HepG2 (cell line): ENCODE results near the gene TUBA4B. TPM values are rescaled to one million over a fixed set of nuclear protein-coding genes. Genes with fewer than 3 reads are reported as not detected.

Source experiments
- ATRX ChIP-seq: sonication (generic); formaldehyde crosslinking; IDR thresholded peaks from 2 replicates; pipeline ENCODE4 v1.4.0; 2020; ENCODE audit warnings: missing genetic modification reagents, borderline replicate concordance
- HNRNPLL ChIP-seq: fragments of 200-400 bp; formaldehyde crosslinking; IDR thresholded peaks from 2 replicates; pipeline ENCODE4 v1.6.1; 2017; ENCODE audit warnings: mild to moderate bottlenecking, low read depth, low read length; ENCODE audit not compliant: poor library complexity, severe bottlenecking
- HOXA9 ChIP-seq: sonication (generic); formaldehyde crosslinking; IDR thresholded peaks from 2 replicates; pipeline ENCODE4 v1.8.1; 2022; ENCODE audit warnings: missing genetic modification reagents, mild to moderate bottlenecking, moderate library complexity, borderline replicate concordance
- SETDB1 ChIP-seq: sonication (generic); formaldehyde crosslinking; IDR thresholded peaks from 2 replicates; pipeline ENCODE4 v1.5.1; 2020; ENCODE audit warnings: missing genetic modification reagents, mild to moderate bottlenecking, borderline replicate concordance
- SMAD3 ChIP-seq: sonication (generic); formaldehyde crosslinking; IDR thresholded peaks from 2 replicates; pipeline ENCODE4 v1.4.0; 2020; ENCODE audit warnings: missing genetic modification reagents
- ZC3H13 ChIP-seq: sonication (generic); formaldehyde crosslinking; IDR thresholded peaks from 2 replicates; pipeline ENCODE4 v1.8.1; 2023; ENCODE audit warnings: mild to moderate bottlenecking, missing genetic modification reagents, moderate library complexity
- ZNF510 ChIP-seq: sonication (generic); formaldehyde crosslinking; IDR thresholded peaks from 2 replicates; pipeline ENCODE4 v1.4.0; 2020; ENCODE audit warnings: low read depth, mild to moderate bottlenecking, missing genetic modification reagents
- polyA plus RNA-seq, 8 experiments: library from polyadenylated mRNA; depleted of rRNA in 3 of 8; stranded (reverse) in 7 of 8; unstranded in 1 of 8; fragments of >200 nt; fragmentation: Illumina TruSeq in 4 of 8; extraction: Trizol in 4 of 8; gene quantifications; 2 replicates each; pipeline versions ENCODE4 v1.2.1 to v1.2.3, GENCODE V29; 2011 to 2016; ENCODE audit warnings: low read depth in 4 of 8, missing spikeins in 1 of 8, mixed read lengths in 1 of 8; ENCODE audit not compliant: insufficient read depth in 1 of 8
- total RNA-seq, 5 experiments: library from RNA; depleted of rRNA; stranded (reverse); fragments of >200 nt; fragmentation: Illumina TruSeq; extraction: Trizol; gene quantifications; 2 replicates each; pipeline ENCODE4 v1.2.3, GENCODE V29; 2016; ENCODE audit warnings: low read depth in 1 of 5
- TF ChIP-seq, protein P1 (sequence below), 2 experiments: fragments of 450-650 bp in 1 of 2; sonication (generic) in 1 of 2; formaldehyde crosslinking in 1 of 2; IDR thresholded peaks; 2 replicates each; pipeline versions ENCODE4 v1.6.1 to v1.8.0; 2016 to 2022; ENCODE audit warnings: antibody characterized with exemption in 1 of 2, mild to moderate bottlenecking in 1 of 2, missing genetic modification reagents in 1 of 2
- TF ChIP-seq, protein P2 (sequence below): sonication (generic); formaldehyde crosslinking; conservative IDR thresholded peaks from 2 replicates; pipeline ENCODE4 v1.8.0; 2022; ENCODE audit warnings: mild to moderate bottlenecking, moderate library complexity, missing genetic modification reagents
- TF ChIP-seq, protein P3 (sequence below): sonication (generic); formaldehyde crosslinking; IDR thresholded peaks from 2 replicates; pipeline ENCODE4 v1.5.0; 2020; ENCODE audit warnings: missing genetic modification reagents, mild to moderate bottlenecking, borderline replicate concordance

Gene TUBA4B
- total and polyA plus RNA-seq, 2 of the 13 experiments (the other 11 are each of a cell fraction or from before 2014, with no cell fraction given): 0.18 to 0.22 TPM

DNA sequence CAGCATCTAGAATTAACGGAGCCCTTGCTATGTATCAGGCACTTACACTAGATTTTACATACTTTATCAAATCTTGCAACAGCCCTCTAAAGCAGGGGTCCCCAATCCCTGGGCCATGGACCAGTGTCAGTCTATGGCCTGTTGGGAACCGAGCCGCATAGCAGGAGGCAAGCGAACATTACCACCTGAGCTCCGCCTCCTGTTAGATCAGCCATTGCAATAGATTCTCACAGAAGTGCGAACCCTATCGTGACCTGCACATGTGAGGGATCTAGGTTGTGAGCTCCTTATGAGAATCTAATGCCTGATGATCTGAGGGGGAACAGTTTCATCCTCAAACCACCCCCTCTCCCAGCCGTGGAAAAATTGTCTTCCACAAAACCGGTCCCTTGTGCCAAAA lies 39.6 kb downstream of the TUBA4B start (continued):
- TF ChIP-seq, protein P1, sequence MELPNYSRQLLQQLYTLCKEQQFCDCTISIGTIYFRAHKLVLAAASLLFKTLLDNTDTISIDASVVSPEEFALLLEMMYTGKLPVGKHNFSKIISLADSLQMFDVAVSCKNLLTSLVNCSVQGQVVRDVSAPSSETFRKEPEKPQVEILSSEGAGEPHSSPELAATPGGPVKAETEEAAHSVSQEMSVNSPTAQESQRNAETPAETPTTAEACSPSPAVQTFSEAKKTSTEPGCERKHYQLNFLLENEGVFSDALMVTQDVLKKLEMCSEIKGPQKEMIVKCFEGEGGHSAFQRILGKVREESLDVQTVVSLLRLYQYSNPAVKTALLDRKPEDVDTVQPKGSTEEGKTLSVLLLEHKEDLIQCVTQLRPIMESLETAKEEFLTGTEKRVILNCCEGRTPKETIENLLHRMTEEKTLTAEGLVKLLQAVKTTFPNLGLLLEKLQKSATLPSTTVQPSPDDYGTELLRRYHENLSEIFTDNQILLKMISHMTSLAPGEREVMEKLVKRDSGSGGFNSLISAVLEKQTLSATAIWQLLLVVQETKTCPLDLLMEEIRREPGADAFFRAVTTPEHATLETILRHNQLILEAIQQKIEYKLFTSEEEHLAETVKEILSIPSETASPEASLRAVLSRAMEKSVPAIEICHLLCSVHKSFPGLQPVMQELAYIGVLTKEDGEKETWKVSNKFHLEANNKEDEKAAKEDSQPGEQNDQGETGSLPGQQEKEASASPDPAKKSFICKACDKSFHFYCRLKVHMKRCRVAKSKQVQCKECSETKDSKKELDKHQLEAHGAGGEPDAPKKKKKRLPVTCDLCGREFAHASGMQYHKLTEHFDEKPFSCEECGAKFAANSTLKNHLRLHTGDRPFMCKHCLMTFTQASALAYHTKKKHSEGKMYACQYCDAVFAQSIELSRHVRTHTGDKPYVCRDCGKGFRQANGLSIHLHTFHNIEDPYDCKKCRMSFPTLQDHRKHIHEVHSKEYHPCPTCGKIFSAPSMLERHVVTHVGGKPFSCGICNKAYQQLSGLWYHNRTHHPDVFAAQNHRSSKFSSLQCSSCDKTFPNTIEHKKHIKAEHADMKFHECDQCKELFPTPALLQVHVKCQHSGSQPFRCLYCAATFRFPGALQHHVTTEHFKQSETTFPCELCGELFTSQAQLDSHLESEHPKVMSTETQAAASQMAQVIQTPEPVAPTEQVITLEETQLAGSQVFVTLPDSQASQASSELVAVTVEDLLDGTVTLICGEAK (IDR thresholded peaks at IDR 0.05): no peak
- TF ChIP-seq, protein P1 (CRISPR knock-in tag; IDR thresholded peaks at IDR 0.05): no peak
- TF ChIP-seq ZC3H13 (CRISPR knock-in tag) (no peak), HOXA9 (no peak), ATRX (CRISPR knock-in tag) (no peak), SMAD3 (no peak), HNRNPLL (no peak), SETDB1 (no peak), ZNF510 (no peak)
- TF ChIP-seq, protein P2, sequence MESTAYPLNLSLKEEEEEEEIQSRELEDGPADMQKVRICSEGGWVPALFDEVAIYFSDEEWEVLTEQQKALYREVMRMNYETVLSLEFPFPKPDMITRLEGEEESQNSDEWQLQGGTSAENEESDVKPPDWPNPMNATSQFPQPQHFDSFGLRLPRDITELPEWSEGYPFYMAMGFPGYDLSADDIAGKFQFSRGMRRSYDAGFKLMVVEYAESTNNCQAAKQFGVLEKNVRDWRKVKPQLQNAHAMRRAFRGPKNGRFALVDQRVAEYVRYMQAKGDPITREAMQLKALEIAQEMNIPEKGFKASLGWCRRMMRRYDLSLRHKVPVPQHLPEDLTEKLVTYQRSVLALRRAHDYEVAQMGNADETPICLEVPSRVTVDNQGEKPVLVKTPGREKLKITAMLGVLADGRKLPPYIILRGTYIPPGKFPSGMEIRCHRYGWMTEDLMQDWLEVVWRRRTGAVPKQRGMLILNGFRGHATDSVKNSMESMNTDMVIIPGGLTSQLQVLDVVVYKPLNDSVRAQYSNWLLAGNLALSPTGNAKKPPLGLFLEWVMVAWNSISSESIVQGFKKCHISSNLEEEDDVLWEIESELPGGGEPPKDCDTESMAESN (CRISPR knock-in tag): no peak
- TF ChIP-seq, protein P3, sequence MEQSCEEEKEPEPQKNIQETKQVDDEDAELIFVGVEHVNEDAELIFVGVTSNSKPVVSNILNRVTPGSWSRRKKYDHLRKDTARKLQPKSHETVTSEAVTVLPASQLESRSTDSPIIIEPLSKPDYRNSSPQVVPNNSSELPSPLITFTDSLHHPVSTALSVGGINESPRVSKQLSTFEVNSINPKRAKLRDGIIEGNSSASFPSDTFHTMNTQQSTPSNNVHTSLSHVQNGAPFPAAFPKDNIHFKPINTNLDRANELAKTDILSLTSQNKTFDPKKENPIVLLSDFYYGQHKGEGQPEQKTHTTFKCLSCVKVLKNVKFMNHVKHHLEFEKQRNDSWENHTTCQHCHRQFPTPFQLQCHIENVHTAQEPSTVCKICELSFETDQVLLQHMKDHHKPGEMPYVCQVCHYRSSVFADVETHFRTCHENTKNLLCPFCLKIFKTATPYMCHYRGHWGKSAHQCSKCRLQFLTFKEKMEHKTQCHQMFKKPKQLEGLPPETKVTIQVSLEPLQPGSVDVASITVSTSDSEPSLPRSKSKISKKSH (CRISPR knock-in tag): no peak
